ENCODE results near the gene F11R. TPM values are rescaled to one million over a fixed set of nuclear protein-coding genes. Genes with fewer than 3 reads are reported as not detected.

F11R gene
- total and polyA plus RNA-seq, 2 donors (not counting 3 experiments of a cell fraction or from before 2014, with no cell fraction given), result 97.0 to 124 TPM

DNA sequence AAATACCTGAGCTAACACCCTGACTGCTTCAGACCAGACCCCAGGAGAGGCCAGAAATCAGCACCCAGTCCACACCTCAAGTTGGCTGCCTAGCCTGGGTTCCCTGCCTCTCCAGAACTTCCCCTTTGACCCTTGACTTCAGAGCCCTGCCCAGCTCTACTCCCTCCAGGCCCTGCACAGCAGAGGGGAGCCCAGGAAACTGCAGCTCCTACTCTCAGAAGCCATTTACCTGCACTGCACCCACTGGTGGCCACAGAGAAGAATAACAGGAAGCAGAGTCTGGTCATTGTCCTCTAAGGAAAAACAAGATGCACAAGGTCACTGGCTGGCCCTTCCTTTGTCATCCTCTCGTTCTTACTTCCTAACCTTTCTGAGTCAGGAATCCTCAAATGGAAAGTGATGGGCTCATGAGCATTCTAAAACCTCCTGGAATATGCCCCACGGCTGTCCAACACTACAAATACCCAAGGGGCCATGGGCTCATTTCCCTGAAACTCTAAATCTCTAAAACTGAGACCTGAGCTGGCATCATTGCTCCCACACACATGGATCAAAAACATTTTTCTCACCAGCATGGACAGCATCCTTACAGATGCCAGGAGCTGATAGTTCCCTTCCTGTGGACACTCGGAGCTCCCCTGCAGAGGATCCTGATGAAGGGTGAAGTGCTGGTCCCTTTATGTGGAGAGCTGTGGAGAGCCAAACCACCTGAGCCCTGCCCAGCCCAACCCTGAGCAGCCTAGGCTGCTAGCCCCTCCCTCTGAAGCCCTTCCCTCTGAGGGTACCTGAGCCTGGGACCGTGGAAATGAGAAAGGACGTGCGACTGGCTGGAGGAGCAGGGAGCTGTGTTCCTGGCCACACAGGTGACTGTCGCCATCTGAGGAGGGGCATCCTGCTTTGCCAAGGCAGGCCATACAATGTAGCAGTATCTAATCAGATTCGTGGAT, 66.5 kb downstream of the F11R start, which contains the start of gene ITLN2:
ITLN2 (minus strand) TSS at position 652 of the 947 bp plus-strand sequence; CDS start at position 584, 68 bp downstream.
- no peak within 1 kb of the TSS for H3K27ac ChIP-seq (ENCODE audit: insufficient read depth, low read depth, low read length)
- H3K27me3 ChIP-seq (ENCODE audit: control insufficient read depth in 2 of 2, insufficient read depth in 2 of 2, low read length in 2 of 2), result peaks cover 4 to 5% of the 10 kb centered on the region in 2 experiments
- H2AFZ ChIP-seq (ENCODE audit: low read depth, low read length), result no peak within 1 kb of the TSS
- no peaks in the 10 kb centered on the region for H3K79me2 ChIP-seq (ENCODE audit: control insufficient read depth, insufficient read depth, low read length)
- H3K9me3 ChIP-seq (replicated peaks; ENCODE audit: control insufficient read depth, insufficient read depth, low read length), result no peaks in the 10 kb centered on the region
- no peak within 1 kb of the TSS for H3K4me2 ChIP-seq (ENCODE audit: insufficient read depth, low read length)
- H3K9me1 ChIP-seq (replicated peaks; ENCODE audit: control insufficient read depth, extremely low read depth, insufficient read depth, low read length), result no peaks in the 10 kb centered on the region
- TF ChIP-seq, protein P1, sequence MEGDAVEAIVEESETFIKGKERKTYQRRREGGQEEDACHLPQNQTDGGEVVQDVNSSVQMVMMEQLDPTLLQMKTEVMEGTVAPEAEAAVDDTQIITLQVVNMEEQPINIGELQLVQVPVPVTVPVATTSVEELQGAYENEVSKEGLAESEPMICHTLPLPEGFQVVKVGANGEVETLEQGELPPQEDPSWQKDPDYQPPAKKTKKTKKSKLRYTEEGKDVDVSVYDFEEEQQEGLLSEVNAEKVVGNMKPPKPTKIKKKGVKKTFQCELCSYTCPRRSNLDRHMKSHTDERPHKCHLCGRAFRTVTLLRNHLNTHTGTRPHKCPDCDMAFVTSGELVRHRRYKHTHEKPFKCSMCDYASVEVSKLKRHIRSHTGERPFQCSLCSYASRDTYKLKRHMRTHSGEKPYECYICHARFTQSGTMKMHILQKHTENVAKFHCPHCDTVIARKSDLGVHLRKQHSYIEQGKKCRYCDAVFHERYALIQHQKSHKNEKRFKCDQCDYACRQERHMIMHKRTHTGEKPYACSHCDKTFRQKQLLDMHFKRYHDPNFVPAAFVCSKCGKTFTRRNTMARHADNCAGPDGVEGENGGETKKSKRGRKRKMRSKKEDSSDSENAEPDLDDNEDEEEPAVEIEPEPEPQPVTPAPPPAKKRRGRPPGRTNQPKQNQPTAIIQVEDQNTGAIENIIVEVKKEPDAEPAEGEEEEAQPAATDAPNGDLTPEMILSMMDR (IDR thresholded peaks at IDR 0.05; ENCODE audit: extremely low read depth in 1 of 2, insufficient read depth in 1 of 2, low read depth in 1 of 2, low read length in 2 of 2), result peak; percentile 26 to 39
- TF ChIP-seq POLR2A (IDR thresholded peaks at IDR 0.05; ENCODE audit: low read depth, low read length), result no peak
- H3K36me3 ChIP-seq (ENCODE audit: control insufficient read depth in 2 of 2, extremely low read depth in 1 of 2, insufficient read depth in 2 of 2, low read length in 2 of 2), result no peaks in the 10 kb centered on the region
- BruUV-seq (replicated peaks), result no TSS peak
- no peak for DNase-seq (ENCODE audit: low read depth, low spot score)
- no peak within 1 kb of the TSS for H3K4me3 ChIP-seq (replicated peaks in 1 of 3; ENCODE audit: insufficient read depth in 1 of 3, low read depth in 1 of 3, low read length in 3 of 3)
- intact Hi-C loops (cut with micrococcal nuclease), result no loop called here
- ChIA-PET POLR2A (no interaction called here), CTCF (interaction anchor here (0.6 to 4.8 kb wide), 9 partner anchors 11 to 273 kb away, joined by 3 to 43 read pairs (median 3); no protein-coding TSS in a partner anchor)
- no peak for FAIRE-seq
- no peaks in the 10 kb centered on the region for H3K4me1 ChIP-seq (ENCODE audit: control insufficient read depth, extremely low read depth, insufficient read depth, low read length)
- no peaks in the 10 kb centered on the region for H4K20me1 ChIP-seq (replicated peaks; ENCODE audit: control insufficient read depth, extremely low read depth, insufficient read depth, low read length)
- dilution Hi-C loops (cut with MboI; ENCODE audit: extremely low pct_ligation_motif_present, low sequenced_read_pairs), result no loop called here
- H3K9ac ChIP-seq (replicated peaks; ENCODE audit: extremely low read depth, insufficient read depth, low read length), result no peak within 1 kb of the TSS

DNA sequence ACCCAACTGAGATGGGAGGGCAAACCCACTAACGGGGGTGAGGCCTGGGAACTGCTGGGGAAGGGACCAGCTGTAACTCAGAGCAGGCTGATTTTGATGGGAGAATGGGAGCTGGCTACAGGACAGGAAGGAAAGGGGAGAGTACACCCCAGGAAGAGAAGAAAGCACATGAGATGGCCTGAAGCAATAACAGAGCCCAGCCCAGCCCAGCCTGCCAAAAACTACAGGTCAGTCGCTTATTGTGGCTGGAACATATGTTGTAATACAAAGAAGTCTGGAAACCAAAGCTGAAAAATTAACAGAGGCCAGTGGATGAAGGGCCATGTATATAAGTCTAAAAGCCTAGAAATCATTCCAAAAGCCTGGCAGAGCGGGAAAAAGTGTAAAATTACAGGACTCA, 67.9 kb downstream of the F11R start:
- DNase-seq (ENCODE audit: low read depth, low spot score), result peak; percentile 25
- H3K9ac ChIP-seq (replicated peaks; ENCODE audit: extremely low read depth, insufficient read depth, low read length), result no peak overlapping the region
- no peaks in the 10 kb centered on the region for H3K9me1 ChIP-seq (replicated peaks; ENCODE audit: control insufficient read depth, extremely low read depth, insufficient read depth, low read length)
- H3K4me1 ChIP-seq (ENCODE audit: control insufficient read depth, extremely low read depth, insufficient read depth, low read length), result no peaks in the 10 kb centered on the region
- no peak overlapping the region for H3K4me3 ChIP-seq (replicated peaks in 1 of 3; ENCODE audit: insufficient read depth in 1 of 3, low read depth in 1 of 3, low read length in 3 of 3)
- no peak overlapping the region for H3K27ac ChIP-seq (ENCODE audit: insufficient read depth, low read depth, low read length)
- intact Hi-C loops (cut with micrococcal nuclease), result loop anchor here (2.0 kb wide), 1 partner anchor 172 kb away; no protein-coding TSS in a partner anchor
- CTCF ChIA-PET, result interaction anchor here (0.7 to 4.8 kb wide), 10 partner anchors 9 to 278 kb away, joined by 3 to 57 read pairs (median 4); no protein-coding TSS in a partner anchor
- no peak overlapping the region for H2AFZ ChIP-seq (ENCODE audit: low read depth, low read length)
- dilution Hi-C loops (cut with MboI; ENCODE audit: extremely low pct_ligation_motif_present, low sequenced_read_pairs), result no loop called here
- POLR2A ChIA-PET, result no interaction called here
- H3K9me3 ChIP-seq (replicated peaks; ENCODE audit: control insufficient read depth, insufficient read depth, low read length), result no peaks in the 10 kb centered on the region
- H3K4me2 ChIP-seq (ENCODE audit: insufficient read depth, low read length), result no peak overlapping the region
- no peaks in the 10 kb centered on the region for H3K36me3 ChIP-seq (ENCODE audit: control insufficient read depth in 2 of 2, extremely low read depth in 1 of 2, insufficient read depth in 2 of 2, low read length in 2 of 2)
- no TSS peak for BruUV-seq (replicated peaks)
- no peaks in the 10 kb centered on the region for H4K20me1 ChIP-seq (replicated peaks; ENCODE audit: control insufficient read depth, extremely low read depth, insufficient read depth, low read length)
- TF ChIP-seq POLR2AphosphoS5 (IDR thresholded peaks at IDR 0.05; ENCODE audit: insufficient read depth, low read depth, low read length), result no peak
- no peak for TF ChIP-seq JUN (IDR thresholded peaks at IDR 0.05; ENCODE audit: borderline replicate concordance, insufficient read depth, insufficient read length, low read depth)
- TF ChIP-seq, protein P1 (IDR thresholded peaks at IDR 0.05; ENCODE audit: extremely low read depth in 1 of 2, insufficient read depth in 1 of 2, low read depth in 1 of 2, low read length in 2 of 2), result no peak
- TF ChIP-seq, protein P2, sequence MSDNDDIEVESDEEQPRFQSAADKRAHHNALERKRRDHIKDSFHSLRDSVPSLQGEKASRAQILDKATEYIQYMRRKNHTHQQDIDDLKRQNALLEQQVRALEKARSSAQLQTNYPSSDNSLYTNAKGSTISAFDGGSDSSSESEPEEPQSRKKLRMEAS (IDR thresholded peaks at IDR 0.05; ENCODE audit: insufficient read depth, insufficient read length), result no peak
- TF ChIP-seq MYC (IDR thresholded peaks at IDR 0.05; ENCODE audit: low read depth, low read length), result no peak
- TF ChIP-seq FOS (IDR thresholded peaks at IDR 0.05; ENCODE audit: borderline replicate concordance, insufficient read depth, low read length), result no peak
- no peak for TF ChIP-seq EZH2 (IDR thresholded peaks at IDR 0.05; ENCODE audit: borderline replicate concordance, low read depth, low read length, severe bottlenecking)
- TF ChIP-seq POLR2A (IDR thresholded peaks at IDR 0.05; ENCODE audit: low read depth, low read length), result no peak
- TF ChIP-seq GATA2 (IDR thresholded peaks at IDR 0.05; ENCODE audit: insufficient read depth, insufficient read length, low read depth, low read length), result no peak
- no peaks in the 10 kb centered on the region for H3K79me2 ChIP-seq (ENCODE audit: control insufficient read depth, insufficient read depth, low read length)
- H3K27me3 ChIP-seq (ENCODE audit: control insufficient read depth in 2 of 2, insufficient read depth in 2 of 2, low read length in 2 of 2), result peaks cover 4 to 7% of the 10 kb centered on the region in 2 experiments
- no peak for FAIRE-seq
